ENCODE measurements around the gene TAS2R60.
"Not testable (repeated sequence)": the region's sequence is repeated elsewhere in the genome, so short reads cannot be mapped to it uniquely, and the experiment has no call there.

Gene TAS2R60

GRCh38 chr7:143411976-143412708 lies 31.1 kb upstream of the TAS2R60 start:
- DNase-seq = no peak

GRCh38 chr7:143413123-143413522 lies 30.1 kb upstream of the TAS2R60 start:
- DNase-seq = no peak

GRCh38 chr7:143415209-143415608 lies 28.0 kb upstream of the TAS2R60 start:
- DNase-seq = not testable (repeated sequence)

- no peak for DNase-seq
Observed at GRCh38 chr7:143415742-143416397, 27.4 kb upstream of the TAS2R60 start.

GRCh38 chr7:143416565-143417149 lies 26.6 kb upstream of the TAS2R60 start:
- peak; percentile 55 for DNase-seq

GRCh38 chr7:143417734-143418383 lies 25.4 kb upstream of the TAS2R60 start:
- no peak for DNase-seq

- no peak for DNase-seq
Observed at GRCh38 chr7:143418681-143419458, 24.4 kb upstream of the TAS2R60 start.

- DNase-seq = no peak
Observed at GRCh38 chr7:143419880-143420279, 23.4 kb upstream of the TAS2R60 start.

GRCh38 chr7:143420624-143421023 lies 22.6 kb upstream of the TAS2R60 start:
- DNase-seq = not testable (repeated sequence)

GRCh38 chr7:143422033-143422432 lies 21.2 kb upstream of the TAS2R60 start:
- no peak for DNase-seq

GRCh38 chr7:143424476-143424875 lies 18.8 kb upstream of the TAS2R60 start:
- DNase-seq = not testable (repeated sequence)

GRCh38 chr7:143426479-143427142 lies 16.6 kb upstream of the TAS2R60 start:
- peak; percentile 59 for DNase-seq

GRCh38 chr7:143429770-143430698 lies 13.2 kb upstream of the TAS2R60 start:
- DNase-seq = no peak

- DNase-seq = no peak
Observed at GRCh38 chr7:143431109-143431508, 12.1 kb upstream of the TAS2R60 start.

GRCh38 chr7:143433759-143434158 lies 9.5 kb upstream of the TAS2R60 start:
- DNase-seq = no peak

- DNase-seq = no peak
Observed at GRCh38 chr7:143434660-143435059, 8.6 kb upstream of the TAS2R60 start.

GRCh38 chr7:143435266-143435665 lies 8.0 kb upstream of the TAS2R60 start:
- no peak for DNase-seq

- DNase-seq = no peak
Observed at GRCh38 chr7:143436325-143436946, 6.8 kb upstream of the TAS2R60 start.

GRCh38 chr7:143437578-143437977 lies 5.7 kb upstream of the TAS2R60 start:
- no peak for DNase-seq

- no peak for DNase-seq
Observed at GRCh38 chr7:143439866-143440265, 3.4 kb upstream of the TAS2R60 start.

Data from OCI-M1 (cell line).